ENCODE measurements around the gene ZZZ3. TPM values are rescaled to one million over a fixed set of nuclear protein-coding genes. Genes with fewer than 3 reads are reported as not detected.

The ZZZ3 gene
- polyA plus RNA-seq, 4 donors = 49.4 to 73.7 (median 65.4) TPM

Other genes with a start within 250 kb of the ZZZ3 start
- gene USP33, start 77.2 kb upstream of the ZZZ3 start, polyA plus RNA-seq (ENCODE audit: insufficient read length in 4 of 4) = 10 to 100 TPM; 72.2 to 99.4 (median 85.0) TPM
- gene MIGA1, start 97.0 kb upstream of the ZZZ3 start, polyA plus RNA-seq (ENCODE audit: insufficient read length in 4 of 4) = 10 to 100 TPM; 20.5 to 22.1 (median 20.6) TPM
- gene NEXN, start 206.0 kb upstream of the ZZZ3 start, polyA plus RNA-seq (ENCODE audit: insufficient read length in 4 of 4) = 10 to 100 TPM; 13.4 to 17.9 (median 14.5) TPM

Data from left renal pelvis (tissue), 4 donors.